GM12878 (cell line): Measurements from ENCODE around the gene MYL12B. TPM values are rescaled to one million over a fixed set of nuclear protein-coding genes. Genes with fewer than 3 reads are reported as not detected.
A peak's percentile ranks its signal among the peaks of the same experiment; 100 is the strongest.

Experiments
- BACH1 ChIP-seq: fragments of 450-650 bp; IDR thresholded peaks from 2 replicates; pipeline ENCODE4 v1.6.1; 2017; ENCODE audit warnings: mild to moderate bottlenecking, borderline replicate concordance
- CEBPB ChIP-seq, 2 experiments: fragments of 150-350 bp in 1 of 2; IDR thresholded peaks; 2 replicates each; pipeline ENCODE4 v1.6.1; 2012 to 2014; ENCODE audit warnings: low read depth in 2 of 2, low read length in 2 of 2, borderline replicate concordance in 1 of 2, inconsistent platforms in 1 of 2
- CHD1 ChIP-seq: IDR thresholded peaks from 2 replicates; pipeline ENCODE4 v1.6.1; 2012; ENCODE audit warnings: low read depth, low read length, improper control_type of control experiment
- CREB1 ChIP-seq: IDR thresholded peaks from 2 replicates; pipeline ENCODE4 v1.6.1; 2012; ENCODE audit warnings: low read depth, mild to moderate bottlenecking, inconsistent platforms
- CTCF ChIP-seq, 3 experiments: IDR thresholded peaks in 2 of 3; conservative IDR thresholded peaks in 1 of 3; 2 replicates each; pipeline ENCODE4 v1.5.1; 2011; ENCODE audit warnings: low read depth in 3 of 3, low read length in 3 of 3, mild to moderate bottlenecking in 3 of 3, control low read depth in 2 of 3, moderate library complexity in 2 of 3, inconsistent platforms in 1 of 3, mixed read lengths in 1 of 3; ENCODE audit not compliant: control insufficient read depth in 2 of 3, insufficient read depth in 1 of 3; ENCODE audit errors: extremely low read depth in 1 of 3
- HDGF ChIP-seq: fragments of 450-650 bp; IDR thresholded peaks from 2 replicates; pipeline ENCODE4 v1.6.1; 2016; ENCODE audit warnings: antibody characterized with exemption
- LARP7 ChIP-seq: fragments of 450-650 bp; IDR thresholded peaks from 2 replicates; pipeline ENCODE4 v1.6.1; 2017; ENCODE audit warnings: mild to moderate bottlenecking
- MYC ChIP-seq: IDR thresholded peaks from 2 replicates; pipeline ENCODE4 v1.6.1; 2011; ENCODE audit warnings: mild to moderate bottlenecking, low read length, moderate library complexity, inconsistent platforms; ENCODE audit not compliant: insufficient read depth, insufficient replicate concordance, insufficient read length, severe bottlenecking
- NFYA ChIP-seq: IDR thresholded peaks from 2 replicates; pipeline ENCODE4 v1.6.1; 2011; ENCODE audit warnings: low read depth, mild to moderate bottlenecking, low read length, improper control_type of control experiment, borderline replicate concordance
- NR2C2 ChIP-seq: IDR thresholded peaks from 2 replicates; pipeline ENCODE4 v1.6.1; 2011; ENCODE audit warnings: borderline replicate concordance, low read depth; ENCODE audit not compliant: control insufficient read depth, insufficient read length
- RAD21 ChIP-seq: IDR thresholded peaks from 2 replicates; pipeline ENCODE4 v1.6.1; 2011; ENCODE audit warnings: mild to moderate bottlenecking, low read depth, low read length, moderate library complexity; ENCODE audit not compliant: insufficient read depth
- SMAD5 ChIP-seq: IDR thresholded peaks from 2 replicates; pipeline ENCODE4 v1.6.1; 2016; ENCODE audit warnings: antibody characterized with exemption, low read depth
- SMARCA5 ChIP-seq: fragments of 450-650 bp; IDR thresholded peaks from 2 replicates; pipeline ENCODE4 v1.6.1; 2017; ENCODE audit warnings: mild to moderate bottlenecking
- SPI1 ChIP-seq: IDR thresholded peaks from 2 replicates; pipeline ENCODE4 v1.6.1; 2011; ENCODE audit warnings: low read depth, mild to moderate bottlenecking, low read length, moderate library complexity, borderline replicate concordance; ENCODE audit not compliant: insufficient read depth
- SUZ12 ChIP-seq: fragments of 200-600 bp; sonication (generic); IDR thresholded peaks from one replicate; pipeline ENCODE4 v1.6.1; 2018; ENCODE audit warnings: antibody characterized with exemption, mild to moderate bottlenecking; ENCODE audit not compliant: unreplicated experiment
- TCF7 ChIP-seq: IDR thresholded peaks from 2 replicates; pipeline ENCODE4 v1.6.1; 2014; ENCODE audit warnings: antibody characterized with exemption, borderline replicate concordance
- polyA plus RNA-seq, 11 experiments: library from polyadenylated mRNA; depleted of rRNA in 4 of 11; unstranded in 6 of 11; stranded (reverse) in 5 of 11; fragments of >200 nt; fragmentation: Nextera tagmentation in 4 of 11; fragmentation: Illumina TruSeq in 1 of 11; extraction: Ambion mirVana in 4 of 11; extraction: Trizol in 1 of 11; gene quantifications; 1 replicate in 1 of 11; 2 replicates in 10 of 11; pipeline versions ENCODE4 v1.2.1 to v1.2.3, GENCODE V29; 2011 to 2016; ENCODE audit warnings: inconsistent platforms in 2 of 11, missing spikeins in 2 of 11, low read depth in 1 of 11
- total RNA-seq, 4 experiments: library from RNA; depleted of rRNA in 3 of 4; stranded (reverse); fragments of >200 nt in 3 of 4; fragmentation: Illumina TruSeq in 1 of 4; extraction: Trizol in 1 of 4; gene quantifications; 2 replicates each; pipeline versions ENCODE4 v1.2.1 to v1.2.3, GENCODE V29; 2013 to 2021
- TF ChIP-seq, protein P1 (sequence below): fragments of 150-350 bp; IDR thresholded peaks from 2 replicates; pipeline ENCODE4 v1.6.1; 2014; ENCODE audit warnings: mild to moderate bottlenecking, low read depth, low read length
- TF ChIP-seq, protein P2 (sequence below): fragments of 450-650 bp; conservative IDR thresholded peaks from 2 replicates; pipeline ENCODE4 v1.6.1; 2017; ENCODE audit warnings: mild to moderate bottlenecking, moderate library complexity
- TF ChIP-seq, protein P3 (sequence below): IDR thresholded peaks from 2 replicates; pipeline ENCODE4 v1.6.1; 2011; ENCODE audit warnings: low read depth, mild to moderate bottlenecking, low read length, moderate library complexity, borderline replicate concordance; ENCODE audit errors: extremely low read depth

MYL12B gene
- total and polyA plus RNA-seq, 10 of the 15 experiments (the other 5 are each of a cell fraction or from before 2014, with no cell fraction given), result 179 to 739 (median 400) TPM

GRCh38 chr18:3262234-3263131 lies 550 bp downstream of the MYL12B start (continued):
- no peak for TF ChIP-seq NFYA
- TF ChIP-seq, protein P1, sequence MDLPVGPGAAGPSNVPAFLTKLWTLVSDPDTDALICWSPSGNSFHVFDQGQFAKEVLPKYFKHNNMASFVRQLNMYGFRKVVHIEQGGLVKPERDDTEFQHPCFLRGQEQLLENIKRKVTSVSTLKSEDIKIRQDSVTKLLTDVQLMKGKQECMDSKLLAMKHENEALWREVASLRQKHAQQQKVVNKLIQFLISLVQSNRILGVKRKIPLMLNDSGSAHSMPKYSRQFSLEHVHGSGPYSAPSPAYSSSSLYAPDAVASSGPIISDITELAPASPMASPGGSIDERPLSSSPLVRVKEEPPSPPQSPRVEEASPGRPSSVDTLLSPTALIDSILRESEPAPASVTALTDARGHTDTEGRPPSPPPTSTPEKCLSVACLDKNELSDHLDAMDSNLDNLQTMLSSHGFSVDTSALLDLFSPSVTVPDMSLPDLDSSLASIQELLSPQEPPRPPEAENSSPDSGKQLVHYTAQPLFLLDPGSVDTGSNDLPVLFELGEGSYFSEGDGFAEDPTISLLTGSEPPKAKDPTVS, result no peak
- TF ChIP-seq SUZ12, result no peak
- TF ChIP-seq, protein P2, sequence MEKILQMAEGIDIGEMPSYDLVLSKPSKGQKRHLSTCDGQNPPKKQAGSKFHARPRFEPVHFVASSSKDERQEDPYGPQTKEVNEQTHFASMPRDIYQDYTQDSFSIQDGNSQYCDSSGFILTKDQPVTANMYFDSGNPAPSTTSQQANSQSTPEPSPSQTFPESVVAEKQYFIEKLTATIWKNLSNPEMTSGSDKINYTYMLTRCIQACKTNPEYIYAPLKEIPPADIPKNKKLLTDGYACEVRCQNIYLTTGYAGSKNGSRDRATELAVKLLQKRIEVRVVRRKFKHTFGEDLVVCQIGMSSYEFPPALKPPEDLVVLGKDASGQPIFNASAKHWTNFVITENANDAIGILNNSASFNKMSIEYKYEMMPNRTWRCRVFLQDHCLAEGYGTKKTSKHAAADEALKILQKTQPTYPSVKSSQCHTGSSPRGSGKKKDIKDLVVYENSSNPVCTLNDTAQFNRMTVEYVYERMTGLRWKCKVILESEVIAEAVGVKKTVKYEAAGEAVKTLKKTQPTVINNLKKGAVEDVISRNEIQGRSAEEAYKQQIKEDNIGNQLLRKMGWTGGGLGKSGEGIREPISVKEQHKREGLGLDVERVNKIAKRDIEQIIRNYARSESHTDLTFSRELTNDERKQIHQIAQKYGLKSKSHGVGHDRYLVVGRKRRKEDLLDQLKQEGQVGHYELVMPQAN, result peak; percentile 81
- no peak for TF ChIP-seq RAD21
- no peak for TF ChIP-seq CHD1
- TF ChIP-seq HDGF, result no peak
- TF ChIP-seq NR2C2, result no peak
- TF ChIP-seq CREB1, result no peak
- no peak for TF ChIP-seq TCF7
- TF ChIP-seq MYC, result no peak
- no peak for TF ChIP-seq BACH1
- no peak for TF ChIP-seq CTCF (IDR thresholded peaks at IDR 0.05 in 2 of 3, conservative IDR thresholded peaks at IDR 0.05 in 1 of 3; ENCODE audit: control insufficient read depth in 2 of 3, extremely low read depth in 1 of 3, insufficient read depth in 1 of 3, low read depth in 3 of 3, low read length in 3 of 3)
- no peak for TF ChIP-seq SMAD5
- no peak for TF ChIP-seq CEBPB (IDR thresholded peaks at IDR 0.05; ENCODE audit: borderline replicate concordance in 1 of 2, low read depth in 2 of 2, low read length in 2 of 2)
- no peak for TF ChIP-seq SMARCA5
- 0 out of 2 replicates have a peak, but pooled peaks have one; percentile 37 for TF ChIP-seq LARP7
- TF ChIP-seq SPI1, result no peak
- TF ChIP-seq, protein P3, sequence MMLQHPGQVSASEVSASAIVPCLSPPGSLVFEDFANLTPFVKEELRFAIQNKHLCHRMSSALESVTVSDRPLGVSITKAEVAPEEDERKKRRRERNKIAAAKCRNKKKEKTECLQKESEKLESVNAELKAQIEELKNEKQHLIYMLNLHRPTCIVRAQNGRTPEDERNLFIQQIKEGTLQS, result no peak
